Fibroblast of skin of scalp (primary cell): ENCODE measurements around the gene NFE2L3.
"Not testable (repeated sequence)": the region's sequence is repeated elsewhere in the genome, so short reads cannot be mapped to it uniquely, and the experiment has no call there.

Source experiments
- DNase-seq: peaks from one replicate; pipeline ENCODE4 v3.0.0-alpha.2; 2013

Gene NFE2L3

GRCh38 chr7:26187380-26188205 is 35.6 kb downstream of the NFE2L3 start:
- no peak for DNase-seq

DNA sequence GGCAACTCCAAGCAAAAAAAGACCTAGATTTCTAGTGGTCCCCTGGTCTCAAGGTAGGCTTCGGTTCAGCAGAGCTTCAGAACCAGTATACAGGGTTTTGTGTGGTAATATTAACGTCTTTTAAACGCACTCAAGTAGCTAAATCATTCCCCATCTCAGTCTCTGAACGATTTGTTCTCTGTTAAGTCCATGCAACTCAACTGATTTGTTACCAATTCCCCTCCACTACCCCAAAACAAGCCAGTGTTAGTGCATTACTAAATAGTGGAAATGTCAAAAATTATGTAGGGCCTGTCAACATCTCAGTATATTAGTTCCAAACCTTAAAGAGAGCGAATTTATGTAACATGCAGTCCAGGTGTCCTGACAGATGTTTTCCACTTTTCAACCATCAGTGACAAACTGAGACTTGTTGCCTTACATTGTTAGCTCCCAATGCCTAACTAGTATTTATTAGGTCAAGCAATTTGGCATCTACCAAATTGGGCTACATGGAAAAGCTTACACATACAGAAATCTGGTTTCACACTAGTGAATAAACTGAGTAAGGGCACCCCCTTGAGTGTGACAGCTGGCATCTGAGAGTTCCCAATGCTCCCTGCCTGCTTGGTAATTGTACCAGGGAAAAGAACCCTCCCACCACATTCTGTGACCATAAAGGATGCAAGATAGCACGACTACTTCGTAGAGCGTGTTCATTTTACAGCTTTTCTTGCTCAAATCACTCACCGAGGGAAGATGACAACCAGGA is 36.4 kb downstream of the NFE2L3 start:
- DNase-seq: no peak

GRCh38 chr7:26188957-26189541 is 37.1 kb downstream of the NFE2L3 start:
- DNase-seq: no peak

DNA sequence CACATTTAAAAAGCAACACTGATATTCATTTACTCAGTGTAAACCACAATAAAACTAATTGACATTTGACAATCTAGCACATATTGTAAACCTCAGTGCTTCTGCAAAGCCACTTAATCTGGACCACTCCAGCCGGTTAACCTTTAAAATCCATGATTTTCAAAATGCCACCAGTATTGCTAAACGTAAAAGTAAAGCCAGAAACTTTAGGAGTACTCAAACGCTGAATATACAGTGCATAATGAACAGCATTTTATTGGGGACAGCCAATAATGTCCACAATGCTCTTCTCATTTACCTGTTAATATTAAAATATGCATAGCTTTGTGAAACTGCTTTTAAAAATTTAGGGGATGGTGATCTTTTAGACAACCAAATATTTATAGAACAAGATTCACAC is 37.7 kb downstream of the NFE2L3 start:
- no peak for DNase-seq

- no peak for DNase-seq
These were observed 38.4 kb downstream of the NFE2L3 start for GRCh38 chr7:26190417-26190869.

DNA sequence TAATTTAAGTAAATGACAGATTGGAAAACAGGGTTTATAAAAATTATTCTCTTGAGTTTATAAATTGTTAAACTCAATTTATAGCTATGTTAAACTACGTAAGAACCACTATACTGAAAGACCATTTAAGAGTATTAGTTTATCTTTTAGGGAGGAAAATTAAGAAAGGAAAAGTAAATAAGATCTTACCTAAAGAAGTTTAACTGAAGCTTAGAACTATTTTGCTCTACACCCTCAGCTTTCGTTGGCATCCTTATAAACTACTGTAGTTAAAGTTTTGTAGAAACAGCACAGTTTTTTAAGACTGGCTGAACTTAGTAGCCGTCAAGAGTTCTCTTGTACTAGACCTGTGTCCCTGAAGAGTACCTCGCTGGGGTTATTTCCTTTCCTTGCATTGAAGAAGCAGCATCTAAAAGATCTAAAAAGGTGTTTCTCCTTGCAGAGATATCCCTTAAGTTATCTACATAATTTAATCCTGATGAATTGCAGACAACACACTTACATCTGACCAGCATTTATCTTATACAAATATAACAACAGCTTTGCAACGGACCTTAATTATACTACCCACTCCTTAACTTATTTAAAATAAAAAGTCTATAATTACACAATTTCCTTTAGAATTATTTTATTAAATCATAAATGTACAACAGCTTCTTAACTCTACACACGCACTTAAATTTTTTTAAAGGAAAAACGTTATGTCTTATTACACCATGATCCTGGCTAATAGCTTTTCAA is 39.4 kb downstream of the NFE2L3 start:
- DNase-seq: no peak

- DNase-seq: no peak
These were observed 40.0 kb downstream of the NFE2L3 start for GRCh38 chr7:26191974-26192479.

DNA sequence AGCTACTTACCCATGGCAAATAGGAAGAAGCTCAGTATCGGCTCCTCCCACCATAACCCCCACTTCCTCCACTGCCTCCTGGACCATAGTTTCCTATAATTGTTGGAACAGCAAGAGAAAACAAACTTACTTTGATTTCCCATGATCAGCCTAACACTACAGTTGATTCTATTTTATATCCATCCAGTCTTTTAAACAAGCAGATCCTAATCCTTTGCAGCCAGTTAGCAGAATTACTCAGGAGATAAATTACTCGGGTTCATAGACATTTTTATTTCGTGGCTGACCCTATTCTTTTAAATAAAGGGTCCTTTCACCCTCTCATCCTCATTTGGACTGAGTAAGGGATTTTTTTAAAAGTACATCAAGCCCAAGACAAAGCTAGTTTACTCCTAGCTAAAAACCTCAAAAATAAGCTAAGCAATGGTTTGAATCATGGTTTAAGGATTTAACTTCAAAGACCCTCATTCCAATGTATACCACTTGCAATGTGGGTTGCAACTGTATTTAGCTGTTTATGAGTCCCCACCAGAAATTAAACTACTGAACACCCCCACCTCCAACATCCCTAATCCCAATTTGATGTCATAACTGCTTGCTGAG is 40.6 kb downstream of the NFE2L3 start:
- DNase-seq: no peak

DNA sequence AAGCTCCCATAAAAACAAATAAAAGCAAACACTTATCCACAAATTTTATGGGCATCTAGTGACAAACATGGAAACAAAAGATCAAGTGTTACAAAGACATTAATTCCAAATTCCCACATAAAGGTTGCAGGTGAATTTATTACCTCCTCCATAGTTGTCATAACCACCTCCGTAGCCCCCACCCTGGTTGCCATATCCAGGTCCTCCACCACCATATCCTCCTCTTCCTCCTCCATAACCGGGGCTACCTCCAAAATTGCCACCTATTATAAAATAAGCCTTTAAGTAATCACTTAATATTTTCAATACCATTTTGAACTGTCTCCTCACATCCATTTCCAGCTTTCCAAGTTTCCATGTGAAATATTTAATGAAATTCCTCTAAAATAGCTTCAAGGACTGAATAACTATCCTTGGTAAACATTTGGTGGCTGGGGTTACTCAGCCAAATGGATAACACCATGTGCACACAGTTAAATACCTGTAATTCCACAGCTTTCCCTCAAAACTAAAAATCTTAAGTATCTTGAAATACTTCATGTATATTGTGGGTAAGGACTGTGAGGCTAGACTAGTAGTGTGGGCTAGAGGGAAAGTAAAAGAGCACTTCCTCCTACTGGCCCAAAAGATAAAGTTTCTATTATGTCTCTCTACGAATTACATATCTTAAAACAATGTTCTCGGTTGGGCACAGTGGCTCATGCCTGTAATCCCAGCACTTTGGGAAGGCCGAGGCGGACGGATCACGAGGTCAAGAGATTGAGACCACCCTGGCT is 41.6 kb downstream of the NFE2L3 start:
- DNase-seq: no peak

GRCh38 chr7:26194764-26195163 is 42.8 kb downstream of the NFE2L3 start:
- DNase-seq: not testable (repeated sequence)

DNA sequence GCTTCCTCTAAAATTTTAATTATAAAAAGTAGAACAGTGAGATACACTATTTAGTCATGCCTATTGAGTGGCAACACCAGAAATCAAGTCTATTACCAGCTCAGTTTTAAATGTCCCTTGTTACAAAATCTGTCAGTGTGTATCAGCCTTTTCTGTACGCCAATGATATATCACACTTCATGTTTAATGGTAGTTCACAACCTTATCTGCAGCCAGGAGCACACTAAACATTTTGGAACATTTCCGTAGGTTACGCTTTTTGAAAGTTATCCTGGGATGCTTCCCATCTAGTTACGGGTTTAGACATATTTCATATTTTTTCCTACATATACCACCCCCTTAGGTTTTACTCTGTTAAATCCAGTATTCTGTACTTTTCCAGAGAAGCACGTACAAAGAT is 43.2 kb downstream of the NFE2L3 start:
- DNase-seq: no peak

GRCh38 chr7:26195867-26196657 is 44.1 kb downstream of the NFE2L3 start:
- no peak for DNase-seq

DNA sequence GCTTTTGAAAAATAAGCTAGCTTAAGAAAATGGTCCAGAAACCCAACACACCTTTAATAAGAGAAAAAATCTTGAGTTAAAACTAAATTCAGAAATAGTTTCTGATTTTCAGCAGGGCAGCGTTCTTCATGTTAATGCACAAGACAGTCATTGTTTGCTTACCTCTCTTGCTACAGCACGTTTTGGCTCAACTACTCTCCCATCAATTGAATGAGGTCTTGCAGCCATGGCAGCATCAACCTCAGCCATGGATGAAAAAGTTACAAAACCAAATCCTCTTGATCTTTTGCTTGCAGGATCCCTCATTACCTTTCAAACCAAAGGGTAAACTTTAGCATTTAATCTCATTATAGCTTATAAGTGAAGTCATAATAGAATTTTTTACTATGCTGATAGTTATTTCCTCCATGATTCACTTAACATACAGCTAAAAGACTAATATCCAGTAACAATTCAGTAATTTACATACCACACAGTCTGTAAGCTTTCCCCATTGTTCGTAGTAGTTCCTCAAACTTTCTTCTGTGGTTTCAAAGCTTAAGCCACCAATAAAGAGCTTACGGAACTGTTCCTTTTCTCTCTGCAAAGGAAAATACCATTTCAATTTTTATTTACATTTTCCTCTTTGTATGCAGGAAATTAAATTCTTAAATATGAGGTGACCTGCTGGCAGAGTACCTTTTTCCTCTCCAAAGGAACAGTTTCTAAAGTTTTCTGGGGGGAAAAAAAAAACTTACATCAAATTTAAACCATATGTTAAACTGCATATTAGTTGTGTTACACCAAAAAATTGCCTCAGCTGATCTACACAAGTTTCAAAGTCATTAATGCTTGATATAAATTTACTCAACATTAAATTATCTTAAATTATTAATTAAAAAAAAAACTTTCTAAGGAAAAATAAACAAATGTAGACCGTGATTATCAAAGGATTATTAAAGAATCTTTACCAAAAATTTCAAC is 45.4 kb downstream of the NFE2L3 start:
- DNase-seq: no peak

- peak; percentile 51 for DNase-seq
These were observed 46.3 kb downstream of the NFE2L3 start for GRCh38 chr7:26198133-26198780.

- DNase-seq: no peak
These were observed 46.8 kb downstream of the NFE2L3 start for GRCh38 chr7:26198781-26199169.

DNA sequence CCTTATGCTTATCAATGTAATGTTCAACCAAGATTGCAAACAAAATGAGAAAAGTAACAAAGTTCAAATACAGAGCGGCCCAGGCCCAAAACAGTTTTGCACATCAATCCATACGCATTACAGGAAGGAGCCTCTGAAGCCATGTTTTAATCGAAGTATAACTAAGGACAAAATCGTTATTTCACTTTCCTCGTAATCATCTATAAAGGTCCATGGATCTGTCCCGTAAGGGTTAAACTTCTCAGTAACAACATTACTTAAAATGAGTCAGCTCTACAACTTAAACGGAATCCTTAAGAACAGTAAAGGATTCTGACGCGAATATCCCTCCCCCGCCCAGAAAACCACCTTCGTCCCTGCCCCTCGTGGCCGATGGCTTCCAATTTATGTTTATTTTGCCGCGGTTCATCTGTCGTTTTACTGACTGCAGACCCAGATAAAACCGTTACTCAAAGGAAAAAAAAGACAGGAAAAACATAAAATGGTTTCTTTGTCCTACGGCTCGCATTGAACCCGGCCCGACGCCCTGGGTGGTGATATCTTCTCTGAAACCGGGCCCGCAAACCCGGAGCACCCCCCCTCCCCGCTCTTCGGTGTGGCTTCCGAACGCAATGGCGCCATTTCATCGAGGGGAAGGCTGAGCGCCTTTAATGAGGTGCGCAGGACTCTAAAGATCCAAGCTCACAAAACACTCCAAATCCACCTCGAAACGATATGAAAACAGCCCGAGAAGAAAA is 47.5 kb downstream of the NFE2L3 start:
- DNase-seq: peak; percentile 45

- DNase-seq: peak; percentile 55
These were observed 48.0 kb downstream of the NFE2L3 start for GRCh38 chr7:26200038-26200443.
